ENCODE results near the gene FAM110A.
A peak's percentile ranks its signal among the peaks of the same experiment; 100 is the strongest.
"Not testable (repeated sequence)": the region's sequence is repeated elsewhere in the genome, so short reads cannot be mapped to it uniquely, and the experiment has no call there.

Gene FAM110A

DNA sequence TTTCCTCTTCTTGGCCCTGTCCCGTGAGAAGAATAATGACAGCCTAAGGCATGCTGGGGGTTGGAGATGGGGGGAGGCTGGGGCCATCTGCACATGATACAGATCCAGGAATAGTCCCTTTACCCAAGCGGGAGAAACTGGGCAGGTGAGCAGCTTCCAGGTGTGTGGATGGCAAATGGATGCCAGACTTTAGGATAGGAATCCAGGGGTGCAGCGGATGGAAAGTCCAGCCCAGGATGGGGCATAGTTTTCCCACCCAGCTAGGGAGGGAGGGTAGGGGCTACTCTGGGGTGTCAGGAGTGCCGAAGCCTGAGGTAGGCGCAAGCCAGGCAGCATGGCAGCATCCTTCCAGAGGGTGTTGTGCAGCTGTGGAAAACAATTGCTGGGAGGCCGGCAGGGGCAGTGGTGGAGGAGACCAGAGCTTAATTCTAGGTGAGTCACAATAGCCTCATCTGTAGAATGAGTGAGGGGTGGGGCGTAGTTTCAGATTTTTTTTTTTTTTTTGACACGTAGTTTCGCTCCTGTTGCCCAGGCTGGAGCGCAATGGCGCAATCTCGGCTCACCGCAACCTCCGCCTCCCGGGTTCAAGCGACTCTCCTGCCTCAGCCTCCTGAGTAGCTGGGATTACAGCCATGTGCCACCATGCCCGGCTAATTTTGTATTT lies 15.4 kb upstream of the FAM110A start:
- H3K4me1 Mint-ChIP-seq (ENCODE audit: low read depth) = no peaks in the 10 kb centered on the region
- no peak overlapping the region for H3K4me3 Mint-ChIP-seq
- H3K27ac Mint-ChIP-seq = no peak overlapping the region
- no peaks in the 10 kb centered on the region for H3K36me3 Mint-ChIP-seq (ENCODE audit: low read depth)
- H3K9me3 Mint-ChIP-seq = no peaks in the 10 kb centered on the region
- H3K27me3 Mint-ChIP-seq (ENCODE audit: low read depth) = peaks cover 5% of the 10 kb centered on the region
- no peak for DNase-seq (ENCODE audit: low spot score)

DNA sequence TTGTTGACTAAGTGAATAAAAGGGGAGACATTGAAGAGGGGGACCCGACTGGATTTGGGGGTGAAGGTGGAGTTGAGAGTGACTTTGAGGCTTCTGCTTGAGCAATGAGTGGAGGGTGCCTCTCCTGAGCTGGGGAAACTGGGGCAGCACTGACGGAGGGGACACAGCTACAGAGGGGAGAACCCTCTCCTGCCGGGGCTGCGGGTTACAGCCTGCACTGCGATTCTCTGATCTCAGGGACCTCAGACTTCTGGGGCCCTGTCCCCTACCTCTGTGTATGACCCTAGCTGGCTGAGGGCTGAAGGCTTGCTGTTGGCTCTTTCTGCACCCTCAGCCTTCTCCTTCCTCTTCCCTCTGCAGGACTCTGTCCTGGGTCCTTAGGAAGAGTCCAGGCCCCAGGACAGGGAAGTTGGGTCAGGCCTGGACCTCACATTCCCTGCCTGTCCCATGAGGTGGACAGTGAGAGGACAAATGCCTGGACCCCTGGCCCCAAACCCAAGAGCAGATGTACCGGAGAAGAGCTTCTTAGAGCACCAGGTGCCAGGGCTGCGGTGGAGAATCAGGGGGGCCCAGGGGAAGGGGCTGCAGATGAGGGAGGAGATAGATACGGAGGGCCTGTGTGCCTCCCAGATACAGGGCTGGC lies 13.7 kb upstream of the FAM110A start:
- no peaks in the 10 kb centered on the region for H3K4me1 Mint-ChIP-seq (ENCODE audit: low read depth)
- H3K9me3 Mint-ChIP-seq = no peaks in the 10 kb centered on the region
- no peaks in the 10 kb centered on the region for H3K36me3 Mint-ChIP-seq (ENCODE audit: low read depth)
- no peak overlapping the region for H3K27ac Mint-ChIP-seq
- no peak for DNase-seq (ENCODE audit: low spot score)
- peaks cover 5% of the 10 kb centered on the region for H3K27me3 Mint-ChIP-seq (ENCODE audit: low read depth)
- no peak overlapping the region for H3K4me3 Mint-ChIP-seq

- DNase-seq (ENCODE audit: low spot score) = no peak
- Mint-ChIP-seq H3K27me3 (ENCODE audit: low read depth) (peaks cover 5% of the 10 kb centered on the region), H3K4me1 (ENCODE audit: low read depth) (no peaks in the 10 kb centered on the region), H3K4me3 (no peak overlapping the region), H3K27ac (peak overlapping the region; percentile 60), H3K36me3 (ENCODE audit: low read depth) (no peaks in the 10 kb centered on the region), H3K9me3 (no peaks in the 10 kb centered on the region)
Measured at GRCh38 chr20:820323-820953, 13.1 kb upstream of the FAM110A start.

DNA sequence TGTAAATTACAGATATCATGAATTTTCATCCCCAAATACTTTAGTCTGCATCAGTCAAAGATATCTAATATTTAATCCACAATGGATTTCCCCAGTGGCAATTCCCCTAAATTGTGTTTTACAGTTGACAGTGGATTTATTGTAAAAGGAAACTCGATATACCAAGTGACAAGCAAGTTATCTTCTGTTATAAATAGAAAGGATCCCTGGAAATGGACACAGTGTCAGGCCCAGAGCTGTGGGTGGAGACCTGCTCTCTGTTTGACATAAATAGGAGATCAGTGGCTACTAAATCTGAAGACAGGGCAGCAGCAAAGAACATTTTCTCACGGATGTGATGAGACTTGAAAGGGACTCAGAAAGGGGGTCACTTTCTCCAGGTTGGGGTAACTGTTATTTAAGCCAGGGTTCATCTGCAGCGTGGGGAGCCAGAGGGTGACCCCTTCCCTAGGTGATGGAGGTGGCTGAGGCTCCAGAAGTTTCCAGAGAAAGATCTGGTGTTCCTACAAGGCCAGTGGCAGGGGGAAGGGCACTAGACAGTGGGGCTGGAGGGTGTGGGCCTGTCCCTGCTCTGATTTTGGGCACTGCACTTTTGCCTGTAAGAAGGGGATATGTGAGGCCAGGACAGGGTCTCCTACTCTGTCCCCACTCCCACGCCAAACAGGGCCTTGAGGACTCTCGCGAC lies 12.3 kb upstream of the FAM110A start:
- Mint-ChIP-seq H3K27me3 (ENCODE audit: low read depth) (peaks cover 3% of the 10 kb centered on the region), H3K27ac (no peak overlapping the region), H3K4me1 (ENCODE audit: low read depth) (peaks cover 2% of the 10 kb centered on the region), H3K4me3 (no peak overlapping the region), H3K36me3 (ENCODE audit: low read depth) (no peaks in the 10 kb centered on the region), H3K9me3 (no peaks in the 10 kb centered on the region)
- no peak for DNase-seq (ENCODE audit: low spot score)

GRCh38 chr20:821731-822065 lies 11.8 kb upstream of the FAM110A start:
- Mint-ChIP-seq H3K9me3 (no peaks in the 10 kb centered on the region), H3K36me3 (ENCODE audit: low read depth) (no peaks in the 10 kb centered on the region), H3K4me3 (no peak overlapping the region), H3K27ac (no peak overlapping the region), H3K4me1 (ENCODE audit: low read depth) (peaks cover 2% of the 10 kb centered on the region), H3K27me3 (ENCODE audit: low read depth) (peaks cover 3% of the 10 kb centered on the region)
- DNase-seq (ENCODE audit: low spot score) = no peak

DNA sequence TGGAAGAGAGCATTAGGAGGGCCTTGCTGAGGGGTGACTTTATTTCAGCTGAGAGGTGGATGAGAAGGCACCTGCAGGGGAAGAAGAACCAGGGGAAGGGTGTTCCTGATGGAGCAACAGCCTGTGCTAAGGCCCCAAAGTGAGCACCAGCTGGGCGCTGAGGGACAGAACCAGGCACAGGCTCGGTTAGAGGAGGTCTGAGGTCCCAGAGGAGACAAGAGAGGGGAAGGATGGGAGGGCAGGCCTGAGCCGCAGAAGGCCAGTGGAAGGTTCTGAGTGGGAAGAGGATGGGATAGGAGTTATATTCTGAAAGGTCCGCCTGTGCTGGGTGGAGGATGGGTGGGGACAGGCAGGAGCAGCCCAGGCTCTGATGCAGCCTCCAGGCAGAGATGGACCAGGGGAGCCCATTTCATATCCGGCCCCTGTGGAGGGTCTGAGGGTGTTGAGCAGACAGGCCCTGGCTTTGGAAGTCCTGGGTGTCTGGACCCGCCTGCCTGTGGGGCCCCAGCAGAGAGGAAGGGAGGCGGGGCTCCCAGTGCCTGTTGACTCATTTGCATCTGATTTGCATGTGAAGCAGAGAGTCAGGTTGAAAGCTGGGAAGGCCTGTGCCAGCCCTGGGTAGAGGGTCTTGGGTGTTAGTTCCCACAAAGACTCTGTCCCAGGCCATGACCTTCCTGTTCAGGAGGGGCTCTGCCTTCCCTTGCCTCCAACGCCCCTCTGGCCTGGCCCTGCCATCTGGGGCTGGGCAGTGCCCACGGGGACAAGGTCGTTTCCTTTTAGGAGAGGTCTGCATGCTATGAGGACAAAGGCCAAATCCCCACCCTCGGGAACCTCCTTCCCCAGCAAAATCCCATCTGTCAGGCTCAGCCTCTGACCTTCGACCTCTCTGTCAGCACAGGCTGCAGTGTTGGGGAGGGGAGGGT lies 10.6 kb upstream of the FAM110A start:
- Mint-ChIP-seq H3K9me3 (no peaks in the 10 kb centered on the region), H3K36me3 (ENCODE audit: low read depth) (no peaks in the 10 kb centered on the region), H3K27ac (peak overlapping the region; percentile 15), H3K4me3 (no peak overlapping the region), H3K4me1 (ENCODE audit: low read depth) (peaks cover 2% of the 10 kb centered on the region), H3K27me3 (ENCODE audit: low read depth) (peaks cover 3% of the 10 kb centered on the region)
- DNase-seq (ENCODE audit: low spot score) = no peak

DNA sequence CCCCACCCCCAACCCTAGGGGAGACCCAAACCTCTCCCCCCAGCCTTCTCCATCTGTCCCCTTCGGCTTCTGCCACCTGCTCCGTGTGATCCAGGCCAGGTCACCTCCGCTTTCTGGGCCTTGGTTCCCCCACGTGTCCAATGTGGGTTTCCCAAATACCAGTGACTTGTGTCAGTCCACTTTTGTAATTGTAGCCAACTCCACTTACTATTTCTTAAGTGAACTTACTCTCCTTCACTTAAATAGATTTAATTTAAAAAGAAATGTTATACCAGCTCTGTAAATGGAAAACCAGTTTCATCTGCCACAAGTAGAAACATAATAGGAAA lies 10.0 kb upstream of the FAM110A start:
- no peak overlapping the region for H3K4me3 Mint-ChIP-seq
- no peaks in the 10 kb centered on the region for H3K9me3 Mint-ChIP-seq

DNA sequence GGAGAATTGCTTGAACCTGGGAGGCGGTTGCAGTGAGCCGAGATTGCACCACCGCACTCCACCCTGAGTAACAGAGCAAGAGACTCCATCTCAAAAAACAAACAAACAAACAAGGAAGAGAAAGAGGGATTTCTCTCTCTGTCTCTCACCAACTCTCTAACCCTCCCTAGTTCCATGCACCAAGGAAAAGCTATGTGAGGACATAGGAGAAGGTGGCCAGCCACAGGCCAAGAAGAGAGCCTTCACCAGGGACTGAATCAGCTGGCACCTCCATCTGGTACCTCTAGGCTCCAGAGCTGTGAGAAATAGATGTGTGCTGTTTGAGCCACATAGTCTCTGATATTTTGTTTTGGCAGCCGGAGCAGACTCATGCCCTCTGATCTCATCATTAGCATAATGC lies 9.0 kb upstream of the FAM110A start:
- peaks cover 10% of the 10 kb centered on the region for H3K4me1 Mint-ChIP-seq (ENCODE audit: low read depth)
- no peaks in the 10 kb centered on the region for H3K9me3 Mint-ChIP-seq
- no peaks in the 10 kb centered on the region for H3K36me3 Mint-ChIP-seq (ENCODE audit: low read depth)
- H3K4me3 Mint-ChIP-seq = no peak overlapping the region
- no peak for DNase-seq (ENCODE audit: low spot score)
- no peak overlapping the region for H3K27ac Mint-ChIP-seq
- H3K27me3 Mint-ChIP-seq (ENCODE audit: low read depth) = peaks cover 3% of the 10 kb centered on the region

More for the DNA sequence above, 10.0 kb upstream of the FAM110A start:
- H3K27me3 Mint-ChIP-seq (ENCODE audit: low read depth) = peaks cover 3% of the 10 kb centered on the region
- H3K36me3 Mint-ChIP-seq (ENCODE audit: low read depth) = no peaks in the 10 kb centered on the region
- no peak for DNase-seq (ENCODE audit: low spot score)
- H3K27ac Mint-ChIP-seq = no peak overlapping the region
- H3K4me1 Mint-ChIP-seq (ENCODE audit: low read depth) = peaks cover 2% of the 10 kb centered on the region

DNA sequence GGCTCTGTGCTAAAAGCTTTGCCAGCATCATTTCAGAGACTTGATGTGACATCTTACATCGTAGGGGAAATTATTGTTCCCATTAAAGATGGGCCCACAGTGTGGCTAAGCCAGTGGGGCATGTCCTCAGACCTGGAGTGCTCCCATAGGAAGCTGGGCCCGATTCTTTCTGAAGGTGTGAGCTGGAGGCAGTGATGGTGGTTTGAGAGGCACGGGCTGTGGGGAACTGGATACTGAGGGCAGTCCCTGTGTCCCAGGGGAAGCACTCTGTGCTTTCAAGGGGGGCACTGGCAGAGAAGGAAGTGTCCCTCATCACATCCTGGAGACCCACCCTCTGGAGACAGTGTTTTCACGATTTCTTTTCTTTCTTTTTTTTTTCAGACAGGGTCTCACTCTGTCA lies 8.6 kb upstream of the FAM110A start:
- H3K36me3 Mint-ChIP-seq (ENCODE audit: low read depth) = no peaks in the 10 kb centered on the region
- H3K27me3 Mint-ChIP-seq (ENCODE audit: low read depth) = peaks cover 3% of the 10 kb centered on the region
- peaks cover 13% of the 10 kb centered on the region for H3K4me1 Mint-ChIP-seq (ENCODE audit: low read depth)
- no peak overlapping the region for H3K4me3 Mint-ChIP-seq
- H3K27ac Mint-ChIP-seq = no peak overlapping the region
- DNase-seq (ENCODE audit: low spot score) = no peak
- no peaks in the 10 kb centered on the region for H3K9me3 Mint-ChIP-seq

DNA sequence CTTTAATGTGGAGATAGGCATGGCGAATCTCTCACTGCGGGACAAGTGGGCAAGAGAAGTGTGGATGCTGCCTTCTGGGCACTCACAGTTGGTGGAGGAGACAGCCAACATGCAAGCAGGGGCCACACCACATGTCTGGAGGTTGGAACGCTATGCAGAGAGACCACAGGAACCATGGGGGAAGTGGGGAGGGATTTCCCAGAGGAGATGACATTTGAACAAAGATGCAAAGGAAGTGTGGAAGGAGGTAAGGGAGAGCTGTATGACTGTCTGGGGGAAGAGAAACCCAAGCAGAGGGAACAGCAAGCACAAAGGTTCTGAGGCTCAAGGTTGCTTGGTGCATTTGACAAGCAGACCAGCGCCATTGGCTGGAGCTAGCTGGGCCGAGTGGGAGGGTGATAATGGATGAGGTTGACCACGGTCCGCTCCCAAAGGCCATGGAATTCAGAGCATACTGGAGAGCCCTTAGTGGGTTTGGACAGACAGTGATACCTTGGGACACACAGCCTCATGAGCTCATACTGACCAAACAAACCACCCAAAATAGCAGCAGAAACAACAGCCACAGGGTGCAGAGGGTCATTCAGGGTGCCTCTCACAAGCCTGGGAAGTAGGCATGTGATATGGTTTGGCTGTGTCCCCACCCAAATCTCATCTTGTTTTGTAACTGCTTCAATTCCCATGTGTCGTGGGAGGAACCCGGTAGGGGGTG lies 7.6 kb upstream of the FAM110A start:
- H3K4me1 Mint-ChIP-seq (ENCODE audit: low read depth) = peaks cover 13% of the 10 kb centered on the region

GRCh38 chr20:826695-827323 lies 6.7 kb upstream of the FAM110A start:
- Mint-ChIP-seq H3K27me3 (ENCODE audit: low read depth) (no peaks in the 10 kb centered on the region), H3K4me1 (ENCODE audit: low read depth) (peaks cover 13% of the 10 kb centered on the region), H3K4me3 (no peak overlapping the region), H3K9me3 (no peaks in the 10 kb centered on the region), H3K27ac (no peak overlapping the region), H3K36me3 (ENCODE audit: low read depth) (no peaks in the 10 kb centered on the region)
- no peak for DNase-seq (ENCODE audit: low spot score)

More for the DNA sequence above, 7.6 kb upstream of the FAM110A start:
- Mint-ChIP-seq H3K4me3 (no peak overlapping the region), H3K27ac (no peak overlapping the region), H3K9me3 (no peaks in the 10 kb centered on the region), H3K27me3 (ENCODE audit: low read depth) (no peaks in the 10 kb centered on the region), H3K36me3 (ENCODE audit: low read depth) (no peaks in the 10 kb centered on the region)
- DNase-seq (ENCODE audit: low spot score) = no peak

DNA sequence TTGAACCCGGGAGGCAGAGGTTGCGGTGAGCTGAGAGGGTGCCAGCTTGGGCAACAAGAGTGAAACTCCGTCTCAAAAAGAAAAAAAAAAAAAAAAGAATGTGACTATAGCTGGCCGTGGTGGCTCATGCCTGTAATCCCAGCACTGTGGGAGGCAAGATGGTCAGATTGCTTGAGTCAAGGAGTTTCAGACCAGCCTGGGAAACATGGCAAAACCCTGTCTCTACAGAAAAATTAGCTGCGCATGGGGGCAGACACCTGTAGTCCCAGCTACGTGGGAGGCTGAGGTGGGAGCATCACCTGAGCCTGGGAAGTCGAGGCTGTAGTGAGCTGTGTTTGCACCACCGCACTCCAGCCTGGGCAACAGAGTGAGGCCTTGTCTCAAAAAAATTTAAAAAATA lies 5.5 kb upstream of the FAM110A start:
- H3K27ac Mint-ChIP-seq = not testable (repeated sequence)

DNA sequence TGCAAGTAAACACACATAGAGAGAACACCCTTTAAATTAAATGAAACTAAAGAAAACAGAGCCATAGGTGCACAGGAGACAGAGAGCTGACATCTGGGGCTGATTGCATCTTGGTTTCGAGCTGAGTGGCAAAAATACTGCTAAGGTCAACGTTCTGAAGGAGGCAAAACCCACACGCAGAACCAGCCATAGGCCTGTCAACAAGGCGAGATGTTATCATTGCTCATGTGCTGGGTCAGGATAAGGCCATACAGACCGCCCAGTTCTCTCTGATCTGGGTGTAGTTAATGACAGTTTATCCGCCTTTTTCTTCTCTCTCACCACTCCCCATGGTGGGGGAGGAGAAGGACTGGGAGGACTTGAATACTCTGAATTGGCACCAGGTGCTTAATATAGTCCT lies 4.5 kb upstream of the FAM110A start:
- no peaks in the 10 kb centered on the region for H3K36me3 Mint-ChIP-seq (ENCODE audit: low read depth)
- H3K4me1 Mint-ChIP-seq (ENCODE audit: low read depth) = peaks cover 18% of the 10 kb centered on the region
- no peak for DNase-seq (ENCODE audit: low spot score)
- H3K9me3 Mint-ChIP-seq = no peaks in the 10 kb centered on the region
- peak overlapping the region; percentile 46 for H3K4me3 Mint-ChIP-seq
- peak overlapping the region; percentile 67 for H3K27ac Mint-ChIP-seq
- H3K27me3 Mint-ChIP-seq (ENCODE audit: low read depth) = no peaks in the 10 kb centered on the region

More for the DNA sequence above, 5.5 kb upstream of the FAM110A start:
- H3K4me1 Mint-ChIP-seq (ENCODE audit: low read depth) = peaks cover 14% of the 10 kb centered on the region
- H3K27me3 Mint-ChIP-seq (ENCODE audit: low read depth); H3K4me3 Mint-ChIP-seq; H3K9me3 Mint-ChIP-seq; H3K36me3 Mint-ChIP-seq (ENCODE audit: low read depth); DNase-seq (ENCODE audit: low spot score): not testable (repeated sequence)
